K562 (cell line): ENCODE measurements around the gene SPIB. TPM values are rescaled to one million over a fixed set of nuclear protein-coding genes. Genes with fewer than 3 reads are reported as not detected.

ENCODE experiments used
- BRD4 ChIP-seq: fragments of 200-600 bp; sonication (generic); IDR thresholded peaks from 2 replicates; pipeline ENCODE4 v1.6.1; 2017; ENCODE audit warnings: inconsistent platforms
- CAMTA2 ChIP-seq: fragments of 250-450 bp; sonication (Bioruptor Pico); conservative IDR thresholded peaks from 2 replicates; pipeline ENCODE4 v1.5.1; 2022
- EP300 ChIP-seq: IDR thresholded peaks from 2 replicates; pipeline ENCODE4 v1.6.1; 2012; ENCODE audit warnings: low read length, improper control_type of control experiment
- ETV5 ChIP-seq: sonication (generic); formaldehyde crosslinking; IDR thresholded peaks from 2 replicates; pipeline ENCODE4 v1.4.0; 2020; ENCODE audit warnings: low read depth, mild to moderate bottlenecking, missing genetic modification reagents
- FOXA3 ChIP-seq, 2 experiments: fragments of 450-650 bp in 1 of 2; sonication (generic) in 1 of 2; formaldehyde crosslinking; IDR thresholded peaks in 1 of 2; conservative IDR thresholded peaks in 1 of 2; 2 replicates each; pipeline versions ENCODE4 v1.4.0 to v1.8.0; 2020 to 2022; ENCODE audit warnings: mild to moderate bottlenecking in 2 of 2, missing genetic modification reagents in 1 of 2
- FOXM1 ChIP-seq, 2 experiments: fragments of 450-650 bp in 1 of 2; sonication (generic) in 1 of 2; formaldehyde crosslinking in 1 of 2; IDR thresholded peaks; 2 replicates each; pipeline versions ENCODE4 v1.6.1 to v1.9.0; 2017 to 2022; ENCODE audit warnings: low read depth in 2 of 2, mild to moderate bottlenecking in 2 of 2, missing genetic modification reagents in 1 of 2, moderate library complexity in 1 of 2
- HSF4 ChIP-seq: fragments of 250-450 bp; sonication (Bioruptor Pico); IDR thresholded peaks from 2 replicates; pipeline ENCODE4 v2.1.2; 2022; ENCODE audit warnings: mild to moderate bottlenecking, moderate library complexity, borderline replicate concordance
- JUND ChIP-seq, 2 experiments: IDR thresholded peaks; 2 replicates in 1 of 2; 3 replicates in 1 of 2; pipeline ENCODE4 v1.6.1; 2011; ENCODE audit warnings: borderline replicate concordance in 2 of 2, low read depth in 2 of 2, low read length in 2 of 2, improper control_type of control experiment in 1 of 2, missing biosample characterization in 1 of 2, missing genetic modification characterization in 1 of 2, missing genetic modification reagents in 1 of 2
- L3MBTL2 ChIP-seq: fragments of 450-650 bp; IDR thresholded peaks from 2 replicates; pipeline ENCODE4 v1.6.1; 2016; ENCODE audit warnings: mild to moderate bottlenecking, moderate library complexity
- MEIS2 ChIP-seq: fragments of 450-650 bp; IDR thresholded peaks from 2 replicates; pipeline ENCODE4 v1.6.1; 2014; ENCODE audit warnings: mild to moderate bottlenecking; ENCODE audit not compliant: partially characterized antibody
- MGA ChIP-seq: fragments of 450-650 bp; IDR thresholded peaks from 2 replicates; pipeline ENCODE4 v1.6.1; 2016; ENCODE audit warnings: mild to moderate bottlenecking, moderate library complexity
- MTA1 ChIP-seq: fragments of 450-650 bp; IDR thresholded peaks from 2 replicates; pipeline ENCODE4 v1.6.1; 2017; ENCODE audit warnings: borderline replicate concordance
- NCOA2 ChIP-seq, 2 experiments: fragments of 450-650 bp; IDR thresholded peaks; 2 replicates each; pipeline ENCODE4 v1.6.1; 2018; ENCODE audit warnings: mild to moderate bottlenecking in 2 of 2, moderate library complexity in 1 of 2; ENCODE audit not compliant: partially characterized antibody in 2 of 2
- SRSF9 ChIP-seq: fragments of 200-400 bp; formaldehyde crosslinking; IDR thresholded peaks from 2 replicates; pipeline ENCODE4 v1.6.1; 2017; ENCODE audit warnings: low read depth, low read length, borderline replicate concordance
- SUPT5H ChIP-seq: fragments of 450-650 bp; IDR thresholded peaks from 2 replicates; pipeline ENCODE4 v1.6.1; 2016
- ZBTB7A ChIP-seq: IDR thresholded peaks from 2 replicates; pipeline ENCODE4 v1.6.1; 2011; ENCODE audit warnings: low read depth, mild to moderate bottlenecking, low read length, moderate library complexity, borderline replicate concordance; ENCODE audit not compliant: control insufficient read depth
- polyA plus RNA-seq, 8 experiments: library from polyadenylated mRNA; depleted of rRNA in 4 of 8; stranded (reverse) in 5 of 8; unstranded in 3 of 8; fragments of >200 nt; fragmentation: Nextera tagmentation in 2 of 8; fragmentation: Illumina TruSeq in 1 of 8; extraction: Ambion mirVana in 2 of 8; extraction: Trizol in 1 of 8; gene quantifications; 2 replicates each; pipeline versions ENCODE4 v1.2.1 to v1.2.3, GENCODE V29; 2011 to 2014; ENCODE audit warnings: inconsistent platforms in 1 of 8, missing spikeins in 1 of 8
- total RNA-seq, 7 experiments: library from RNA; depleted of rRNA in 6 of 7; stranded (reverse); fragments of >200 nt in 6 of 7; fragmentation: Illumina TruSeq in 2 of 7; extraction: Trizol in 2 of 7; gene quantifications; 2 replicates each; pipeline versions ENCODE4 v1.2.1 to v1.2.3, GENCODE V29; 2011 to 2021; ENCODE audit warnings: low replicate concordance in 1 of 7

Gene SPIB
- total and polyA plus RNA-seq, 9 of the 15 experiments (the other 6 are each of a cell fraction or from before 2014, with no cell fraction given), result 0.06 to 1.0 (median 0.43) TPM; not detected in 1

- TF ChIP-seq MEIS2 (no peak), L3MBTL2 (peak; percentile 81), CAMTA2 (no peak), ZBTB7A (no peak), JUND (IDR thresholded peaks at IDR 0.05; ENCODE audit: borderline replicate concordance, low read depth, low read length) (no peak), JUND (tag; IDR thresholded peaks at IDR 0.05; ENCODE audit: borderline replicate concordance, low read depth, low read length) (no peak), EP300 (no peak), MTA1 (no peak), MGA (peak; percentile 88), SUPT5H (0 out of 2 replicates have a peak, but pooled peaks have one; percentile 16), ETV5 (CRISPR knock-in tag) (0 out of 2 replicates have a peak, but pooled peaks have one; percentile 16), NCOA2 (IDR thresholded peaks at IDR 0.05; ENCODE audit: partially characterized antibody in 2 of 2) (no peak), HSF4 (CRISPR knock-in tag) (no peak), FOXA3 (CRISPR knock-in tag; conservative IDR thresholded peaks at IDR 0.05 in 1 of 2, IDR thresholded peaks at IDR 0.05 in 1 of 2) (no peak), BRD4 (no peak), SRSF9 (no peak), FOXM1 (IDR thresholded peaks at IDR 0.05; ENCODE audit: low read depth) (no peak), FOXM1 (CRISPR knock-in tag; IDR thresholded peaks at IDR 0.05; ENCODE audit: low read depth) (0 out of 2 replicates have a peak, but pooled peaks have one; percentile 11)
Measured at GRCh38 chr19:50383001-50383851, 35.5 kb upstream of the SPIB start (continued).
